Astrocyte of the cerebellum (primary cell): Measurements from ENCODE around the gene ST3GAL3.

Experiments used
- DNase-seq: peaks from one replicate; pipeline ENCODE4 v3.0.0-alpha.2; 2011; ENCODE audit warnings: low read depth
- H3K4me3 ChIP-seq: 2 replicates; pipeline ENCODE4 v1.5.1; 2011; ENCODE audit warnings: mild to moderate bottlenecking, low read depth, low read length, moderate library complexity
- in situ Hi-C: cut with HindIII; loops from 2 replicates; pipeline ENCODE4 v1.10.0; 2017; ENCODE audit warnings: low sequenced_read_pairs
- TF ChIP-seq, protein P1 (sequence below): IDR thresholded peaks from 2 replicates; pipeline ENCODE4 v1.5.1; 2012; ENCODE audit warnings: low read length, low read depth, moderate library complexity, mild to moderate bottlenecking; ENCODE audit errors: missing control alignments

The ST3GAL3 gene

DNA sequence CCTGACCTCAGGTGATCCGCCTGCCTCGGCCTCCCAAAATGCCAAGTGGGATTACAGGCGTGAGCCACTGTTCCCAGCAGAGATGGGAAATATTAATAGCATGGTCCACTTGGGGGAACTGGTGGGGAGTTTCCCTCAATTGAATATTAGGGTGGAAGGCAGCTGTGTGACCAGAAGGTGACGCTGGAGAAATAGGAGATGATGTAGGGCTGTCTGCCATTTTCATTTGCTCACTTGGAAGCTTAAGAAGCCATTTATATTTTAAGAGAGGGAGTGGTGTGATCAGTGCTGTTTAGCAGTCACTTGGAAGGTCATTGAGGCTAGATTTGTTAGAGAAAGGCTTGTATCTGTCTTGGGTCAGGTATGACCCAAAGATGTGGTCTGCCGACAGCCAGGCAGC is 37.5 kb upstream of the ST3GAL3 start:
- in situ Hi-C loops: no loop called here
- no peak for DNase-seq
- TF ChIP-seq, protein P1, sequence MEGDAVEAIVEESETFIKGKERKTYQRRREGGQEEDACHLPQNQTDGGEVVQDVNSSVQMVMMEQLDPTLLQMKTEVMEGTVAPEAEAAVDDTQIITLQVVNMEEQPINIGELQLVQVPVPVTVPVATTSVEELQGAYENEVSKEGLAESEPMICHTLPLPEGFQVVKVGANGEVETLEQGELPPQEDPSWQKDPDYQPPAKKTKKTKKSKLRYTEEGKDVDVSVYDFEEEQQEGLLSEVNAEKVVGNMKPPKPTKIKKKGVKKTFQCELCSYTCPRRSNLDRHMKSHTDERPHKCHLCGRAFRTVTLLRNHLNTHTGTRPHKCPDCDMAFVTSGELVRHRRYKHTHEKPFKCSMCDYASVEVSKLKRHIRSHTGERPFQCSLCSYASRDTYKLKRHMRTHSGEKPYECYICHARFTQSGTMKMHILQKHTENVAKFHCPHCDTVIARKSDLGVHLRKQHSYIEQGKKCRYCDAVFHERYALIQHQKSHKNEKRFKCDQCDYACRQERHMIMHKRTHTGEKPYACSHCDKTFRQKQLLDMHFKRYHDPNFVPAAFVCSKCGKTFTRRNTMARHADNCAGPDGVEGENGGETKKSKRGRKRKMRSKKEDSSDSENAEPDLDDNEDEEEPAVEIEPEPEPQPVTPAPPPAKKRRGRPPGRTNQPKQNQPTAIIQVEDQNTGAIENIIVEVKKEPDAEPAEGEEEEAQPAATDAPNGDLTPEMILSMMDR: no peak
- no peak overlapping the region for H3K4me3 ChIP-seq

DNA sequence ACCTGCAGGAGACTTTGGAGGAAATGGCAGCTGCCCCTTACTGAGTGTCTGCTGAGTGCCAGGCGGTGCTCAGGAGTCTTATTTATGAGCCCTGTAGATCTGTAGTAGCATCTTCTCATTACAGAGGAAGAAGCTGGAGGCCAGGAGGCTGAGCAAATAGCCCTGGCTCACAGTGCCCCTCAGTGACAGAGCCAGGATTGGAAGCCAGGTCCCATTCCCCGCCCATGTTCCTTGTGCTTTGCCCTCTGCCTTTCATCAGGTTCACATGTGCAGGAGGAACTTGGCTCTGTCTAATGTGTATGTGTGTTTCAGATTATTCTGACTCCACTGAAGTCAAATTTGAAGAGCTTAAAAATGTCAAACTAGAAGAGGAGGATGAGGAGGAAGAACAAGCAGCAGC is 36.1 kb upstream of the ST3GAL3 start:
- TF ChIP-seq, protein P1: no peak
- H3K4me3 ChIP-seq: no peak overlapping the region
- in situ Hi-C loops: no loop called here
- no peak for DNase-seq

DNA sequence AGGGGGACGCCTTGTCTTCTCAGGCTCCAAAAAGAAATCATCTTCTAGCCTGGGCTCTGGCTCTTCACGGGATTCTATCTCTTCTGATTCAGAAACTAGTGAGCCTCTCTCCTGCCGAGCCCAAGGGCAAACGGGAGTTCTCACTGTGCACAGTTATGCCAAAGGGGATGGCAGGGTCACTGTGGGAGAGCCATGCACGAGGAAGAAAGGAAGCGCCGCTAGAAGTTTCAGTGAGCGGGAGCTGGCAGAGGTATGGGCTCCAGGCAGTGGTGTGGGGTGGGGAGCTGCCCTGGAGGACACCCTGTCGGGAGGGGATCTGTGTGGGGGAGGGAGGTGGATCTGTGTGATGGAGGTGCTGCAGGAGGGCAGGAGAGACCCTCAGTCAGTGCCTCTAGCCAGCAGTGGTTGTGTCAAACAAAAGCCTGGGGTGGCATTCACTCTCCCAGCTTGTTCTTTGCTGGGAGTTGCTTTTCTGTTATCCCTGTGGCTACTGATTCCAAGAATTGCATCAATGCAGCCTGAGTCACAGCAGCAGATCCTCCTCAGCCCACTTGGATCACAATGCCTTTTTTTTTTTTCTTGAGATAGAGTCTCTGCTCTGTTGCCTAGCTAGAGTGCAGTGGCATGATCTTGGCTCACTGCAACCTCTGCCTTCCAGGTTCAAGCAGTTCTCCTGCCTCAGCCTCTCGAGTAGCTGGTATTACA is 35.6 kb upstream of the ST3GAL3 start:
- TF ChIP-seq, protein P1: no peak
- in situ Hi-C loops: no loop called here
- DNase-seq: no peak
- H3K4me3 ChIP-seq: no peak overlapping the region

DNA sequence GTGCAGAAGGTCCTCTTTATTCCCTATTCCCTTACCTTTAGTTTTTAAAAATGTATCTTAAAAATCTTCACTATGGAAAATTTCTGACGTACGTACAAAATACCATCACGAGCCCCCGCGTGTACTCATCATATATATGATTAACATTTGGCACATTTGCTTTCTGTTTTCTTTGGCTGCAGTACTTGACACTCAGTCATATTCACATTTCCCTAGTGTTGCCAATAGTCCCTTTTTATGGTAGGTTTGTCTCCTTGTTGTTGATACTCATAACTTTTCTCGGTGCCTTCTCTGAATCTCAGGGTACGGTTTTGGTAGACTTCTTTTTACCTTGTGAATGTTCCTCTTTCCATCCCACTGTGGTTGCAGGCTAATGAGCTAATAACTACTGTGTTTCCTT is 34.1 kb upstream of the ST3GAL3 start:
- in situ Hi-C loops: no loop called here
- H3K4me3 ChIP-seq: no peak overlapping the region
- TF ChIP-seq, protein P1: no peak
- no peak for DNase-seq

DNA sequence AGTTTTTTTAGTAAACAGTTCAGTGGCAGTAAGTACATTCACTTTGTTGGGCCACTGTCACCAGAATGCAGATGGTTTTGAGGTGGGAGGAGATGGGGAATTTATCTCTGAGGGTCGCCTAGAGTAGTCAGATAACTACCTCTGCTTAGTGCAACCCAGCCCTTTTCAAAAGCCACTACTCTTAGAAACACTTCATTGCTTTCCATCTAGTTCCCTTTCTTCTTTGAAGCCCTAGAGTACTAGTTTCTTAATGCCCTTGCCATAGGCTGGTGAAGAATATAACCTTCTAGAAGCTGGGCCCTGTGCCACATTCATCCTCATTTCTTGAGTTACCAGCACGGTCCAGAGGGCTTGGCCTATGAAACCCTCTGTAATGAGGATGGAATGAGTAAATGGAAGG is 28.4 kb upstream of the ST3GAL3 start:
- TF ChIP-seq, protein P1: no peak
- DNase-seq: no peak
- in situ Hi-C loops: no loop called here
- no peak overlapping the region for H3K4me3 ChIP-seq

DNA sequence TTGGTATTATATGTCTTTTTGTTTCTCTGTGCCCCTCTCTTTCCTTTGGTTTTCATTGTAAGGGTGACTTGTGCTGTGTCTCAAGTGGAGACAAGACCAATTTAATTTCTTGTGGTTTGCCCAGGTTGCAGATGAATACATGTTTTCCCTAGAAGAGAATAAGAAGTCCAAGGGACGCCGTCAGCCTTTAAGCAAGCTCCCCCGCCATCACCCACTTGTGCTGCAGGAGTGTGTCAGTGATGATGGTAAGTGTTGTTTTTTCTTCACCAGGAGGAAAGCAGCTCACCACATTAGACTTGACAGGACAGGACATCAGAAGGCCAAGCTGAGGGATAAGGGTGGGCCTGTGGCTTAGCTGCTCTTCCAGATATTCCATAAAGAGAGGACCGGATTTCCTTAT is 23.8 kb upstream of the ST3GAL3 start:
- H3K4me3 ChIP-seq: no peak overlapping the region
- in situ Hi-C loops: no loop called here
- TF ChIP-seq, protein P1: no peak
- no peak for DNase-seq
